Measurements from ENCODE around the gene MED6. TPM values are rescaled to one million over a fixed set of nuclear protein-coding genes. Genes with fewer than 3 reads are reported as not detected.

The MED6 gene
- total and polyA plus RNA-seq, 2 experiments from 2014 or later, result 49.2 to 49.6 TPM

DNA sequence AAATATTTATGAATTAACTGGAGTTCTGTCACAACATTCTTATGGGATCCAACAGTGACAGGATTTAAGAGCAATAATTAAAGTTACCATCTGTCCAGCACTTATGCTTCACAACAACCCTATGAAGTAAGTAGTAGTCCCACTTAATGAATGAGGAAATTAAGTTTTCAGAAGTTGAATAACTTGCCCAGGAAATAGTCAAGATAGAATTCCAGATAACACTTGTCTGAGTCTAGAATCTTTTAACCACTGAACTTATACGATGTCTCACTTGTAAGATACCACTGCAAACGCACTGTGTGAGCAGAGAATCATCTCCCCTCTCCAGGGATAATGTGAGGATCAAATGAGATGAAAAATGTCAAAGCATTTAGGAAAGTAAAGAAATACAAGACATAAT, 38.0 kb upstream of the MED6 start:
- no peak overlapping the region for H2AFZ ChIP-seq
- Mint-ChIP-seq H3K4me1 (peaks cover 19% of the 10 kb centered on the region), H3K27me3 (ENCODE audit: insufficient read depth, low read depth, poor library complexity) (peaks cover 8% of the 10 kb centered on the region), H3K36me3 (ENCODE audit: low read depth) (peaks cover 27% of the 10 kb centered on the region), H3K27ac (no peak overlapping the region), H3K9me3 (peaks cover 21% of the 10 kb centered on the region), H3K4me3 (no peak overlapping the region)
- peaks cover 41% of the 10 kb centered on the region for H3K79me2 ChIP-seq (replicated peaks; ENCODE audit: insufficient read depth)
- ATAC-seq (no peak), DNase-seq (ENCODE audit: low spot score) (no peak)
- no peaks in the 10 kb centered on the region for H3F3A ChIP-seq (replicated peaks; ENCODE audit: low read depth)
- no peak overlapping the region for H3K4me2 ChIP-seq
- peaks cover 21% of the 10 kb centered on the region for H3K4me1 ChIP-seq (ENCODE audit: insufficient read depth)
- TF ChIP-seq, protein P1, sequence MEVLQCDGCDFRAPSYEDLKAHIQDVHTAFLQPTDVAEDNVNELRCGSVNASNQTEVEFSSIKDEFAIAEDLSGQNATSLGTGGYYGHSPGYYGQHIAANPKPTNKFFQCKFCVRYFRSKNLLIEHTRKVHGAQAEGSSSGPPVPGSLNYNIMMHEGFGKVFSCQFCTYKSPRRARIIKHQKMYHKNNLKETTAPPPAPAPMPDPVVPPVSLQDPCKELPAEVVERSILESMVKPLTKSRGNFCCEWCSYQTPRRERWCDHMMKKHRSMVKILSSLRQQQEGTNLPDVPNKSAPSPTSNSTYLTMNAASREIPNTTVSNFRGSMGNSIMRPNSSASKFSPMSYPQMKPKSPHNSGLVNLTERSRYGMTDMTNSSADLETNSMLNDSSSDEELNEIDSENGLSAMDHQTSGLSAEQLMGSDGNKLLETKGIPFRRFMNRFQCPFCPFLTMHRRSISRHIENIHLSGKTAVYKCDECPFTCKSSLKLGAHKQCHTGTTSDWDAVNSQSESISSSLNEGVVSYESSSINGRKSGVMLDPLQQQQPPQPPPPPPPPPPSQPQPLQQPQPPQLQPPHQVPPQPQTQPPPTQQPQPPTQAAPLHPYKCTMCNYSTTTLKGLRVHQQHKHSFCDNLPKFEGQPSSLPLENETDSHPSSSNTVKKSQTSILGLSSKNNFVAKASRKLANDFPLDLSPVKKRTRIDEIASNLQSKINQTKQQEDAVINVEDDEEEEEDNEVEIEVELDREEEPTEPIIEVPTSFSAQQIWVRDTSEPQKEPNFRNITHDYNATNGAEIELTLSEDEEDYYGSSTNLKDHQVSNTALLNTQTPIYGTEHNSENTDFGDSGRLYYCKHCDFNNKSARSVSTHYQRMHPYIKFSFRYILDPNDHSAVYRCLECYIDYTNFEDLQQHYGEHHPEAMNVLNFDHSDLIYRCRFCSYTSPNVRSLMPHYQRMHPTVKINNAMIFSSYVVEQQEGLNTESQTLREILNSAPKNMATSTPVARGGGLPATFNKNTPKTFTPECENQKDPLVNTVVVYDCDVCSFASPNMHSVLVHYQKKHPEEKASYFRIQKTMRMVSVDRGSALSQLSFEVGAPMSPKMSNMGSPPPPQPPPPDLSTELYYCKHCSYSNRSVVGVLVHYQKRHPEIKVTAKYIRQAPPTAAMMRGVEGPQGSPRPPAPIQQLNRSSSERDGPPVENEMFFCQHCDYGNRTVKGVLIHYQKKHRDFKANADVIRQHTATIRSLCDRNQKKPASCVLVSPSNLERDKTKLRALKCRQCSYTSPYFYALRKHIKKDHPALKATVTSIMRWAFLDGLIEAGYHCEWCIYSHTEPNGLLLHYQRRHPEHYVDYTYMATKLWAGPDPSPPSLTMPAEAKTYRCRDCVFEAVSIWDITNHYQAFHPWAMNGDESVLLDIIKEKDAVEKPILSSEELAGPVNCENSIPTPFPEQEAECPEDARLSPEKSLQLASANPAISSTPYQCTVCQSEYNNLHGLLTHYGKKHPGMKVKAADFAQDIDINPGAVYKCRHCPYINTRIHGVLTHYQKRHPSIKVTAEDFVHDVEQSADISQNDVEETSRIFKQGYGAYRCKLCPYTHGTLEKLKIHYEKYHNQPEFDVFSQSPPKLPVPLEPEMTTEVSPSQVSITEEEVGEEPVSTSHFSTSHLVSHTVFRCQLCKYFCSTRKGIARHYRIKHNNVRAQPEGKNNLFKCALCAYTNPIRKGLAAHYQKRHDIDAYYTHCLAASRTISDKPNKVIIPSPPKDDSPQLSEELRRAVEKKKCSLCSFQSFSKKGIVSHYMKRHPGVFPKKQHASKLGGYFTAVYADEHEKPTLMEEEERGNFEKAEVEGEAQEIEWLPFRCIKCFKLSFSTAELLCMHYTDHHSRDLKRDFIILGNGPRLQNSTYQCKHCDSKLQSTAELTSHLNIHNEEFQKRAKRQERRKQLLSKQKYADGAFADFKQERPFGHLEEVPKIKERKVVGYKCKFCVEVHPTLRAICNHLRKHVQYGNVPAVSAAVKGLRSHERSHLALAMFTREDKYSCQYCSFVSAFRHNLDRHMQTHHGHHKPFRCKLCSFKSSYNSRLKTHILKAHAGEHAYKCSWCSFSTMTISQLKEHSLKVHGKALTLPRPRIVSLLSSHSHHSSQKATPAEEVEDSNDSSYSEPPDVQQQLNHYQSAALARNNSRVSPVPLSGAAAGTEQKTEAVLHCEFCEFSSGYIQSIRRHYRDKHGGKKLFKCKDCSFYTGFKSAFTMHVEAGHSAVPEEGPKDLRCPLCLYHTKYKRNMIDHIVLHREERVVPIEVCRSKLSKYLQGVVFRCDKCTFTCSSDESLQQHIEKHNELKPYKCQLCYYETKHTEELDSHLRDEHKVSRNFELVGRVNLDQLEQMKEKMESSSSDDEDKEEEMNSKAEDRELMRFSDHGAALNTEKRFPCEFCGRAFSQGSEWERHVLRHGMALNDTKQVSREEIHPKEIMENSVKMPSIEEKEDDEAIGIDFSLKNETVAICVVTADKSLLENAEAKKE (CRISPR knock-in tag; IDR thresholded peaks at IDR 0.05), result no peak
- no peaks in the 10 kb centered on the region for H4K20me1 ChIP-seq (replicated peaks; ENCODE audit: insufficient read depth)
- H3K4me3 ChIP-seq, result no peak overlapping the region
- H3K9me2 ChIP-seq (ENCODE audit: insufficient read depth), result no peaks in the 10 kb centered on the region; the same call in 1 of the 2 replicates
- no peaks in the 10 kb centered on the region for H3K27me3 ChIP-seq (ENCODE audit: insufficient read depth)
- H3K27ac ChIP-seq (ENCODE audit: low read depth), result no peak overlapping the region
- peaks cover 5% of the 10 kb centered on the region; the same call in 1 of the 2 replicates for H3K36me3 ChIP-seq (ENCODE audit: insufficient read depth)

DNA sequence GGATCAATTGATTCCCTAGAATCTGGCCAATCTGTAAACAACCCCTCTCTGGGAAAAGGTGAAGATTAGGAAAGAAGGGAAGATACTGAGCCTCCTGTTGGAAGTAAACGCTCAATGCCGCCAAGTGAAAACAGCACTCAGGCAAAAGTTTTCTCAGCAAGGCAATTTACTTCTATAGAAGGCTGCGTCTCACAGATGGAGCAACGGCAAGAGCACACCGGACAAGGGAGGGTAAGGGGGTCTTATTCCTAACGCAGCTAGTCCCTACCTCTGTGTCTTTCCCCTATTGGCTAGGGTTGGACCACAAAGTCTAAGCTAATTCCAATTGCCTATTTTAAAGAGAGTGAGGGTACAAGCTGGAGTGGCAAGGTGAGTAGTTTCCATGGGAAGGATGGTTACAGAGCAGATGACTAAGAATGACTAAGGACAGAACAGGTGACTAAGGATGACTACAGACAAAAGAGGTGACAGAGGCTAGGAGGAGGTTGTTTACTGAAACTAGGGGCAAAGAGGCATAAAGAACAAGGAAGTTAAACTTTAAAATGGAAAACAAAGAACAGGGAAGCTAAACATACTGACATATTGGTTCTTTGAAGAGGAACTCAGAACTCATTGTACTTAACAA, 35.6 kb upstream of the MED6 start:
- Mint-ChIP-seq H3K4me3 (no peak overlapping the region), H3K27me3 (ENCODE audit: insufficient read depth, low read depth, poor library complexity) (peaks cover 2% of the 10 kb centered on the region), H3K9me3 (peaks cover 21% of the 10 kb centered on the region), H3K36me3 (ENCODE audit: low read depth) (peaks cover 27% of the 10 kb centered on the region), H3K27ac (no peak overlapping the region), H3K4me1 (peaks cover 15% of the 10 kb centered on the region)
- ATAC-seq, result no peak
- Histone ChIP-seq H3K79me2 (replicated peaks; ENCODE audit: insufficient read depth) (peaks cover 28% of the 10 kb centered on the region), H3K4me1 (ENCODE audit: insufficient read depth) (peaks cover 16% of the 10 kb centered on the region), H3K4me3 (no peak overlapping the region), H3K4me2 (no peak overlapping the region), H2AFZ (no peak overlapping the region), H4K20me1 (replicated peaks; ENCODE audit: insufficient read depth) (no peaks in the 10 kb centered on the region), H3K9me2 (ENCODE audit: insufficient read depth) (no peaks in the 10 kb centered on the region; the same call in 1 of the 2 replicates), H3K27me3 (ENCODE audit: insufficient read depth) (no peaks in the 10 kb centered on the region), H3F3A (replicated peaks; ENCODE audit: low read depth) (no peaks in the 10 kb centered on the region), H3K27ac (ENCODE audit: low read depth) (no peak overlapping the region), H3K36me3 (ENCODE audit: insufficient read depth) (peaks cover 5% of the 10 kb centered on the region; the same call in 1 of the 2 replicates)
- DNase-seq (ENCODE audit: low spot score), result no peak
- no peak for TF ChIP-seq ZNF114 (CRISPR knock-in tag; IDR thresholded peaks at IDR 0.05)
- TF ChIP-seq, protein P2, sequence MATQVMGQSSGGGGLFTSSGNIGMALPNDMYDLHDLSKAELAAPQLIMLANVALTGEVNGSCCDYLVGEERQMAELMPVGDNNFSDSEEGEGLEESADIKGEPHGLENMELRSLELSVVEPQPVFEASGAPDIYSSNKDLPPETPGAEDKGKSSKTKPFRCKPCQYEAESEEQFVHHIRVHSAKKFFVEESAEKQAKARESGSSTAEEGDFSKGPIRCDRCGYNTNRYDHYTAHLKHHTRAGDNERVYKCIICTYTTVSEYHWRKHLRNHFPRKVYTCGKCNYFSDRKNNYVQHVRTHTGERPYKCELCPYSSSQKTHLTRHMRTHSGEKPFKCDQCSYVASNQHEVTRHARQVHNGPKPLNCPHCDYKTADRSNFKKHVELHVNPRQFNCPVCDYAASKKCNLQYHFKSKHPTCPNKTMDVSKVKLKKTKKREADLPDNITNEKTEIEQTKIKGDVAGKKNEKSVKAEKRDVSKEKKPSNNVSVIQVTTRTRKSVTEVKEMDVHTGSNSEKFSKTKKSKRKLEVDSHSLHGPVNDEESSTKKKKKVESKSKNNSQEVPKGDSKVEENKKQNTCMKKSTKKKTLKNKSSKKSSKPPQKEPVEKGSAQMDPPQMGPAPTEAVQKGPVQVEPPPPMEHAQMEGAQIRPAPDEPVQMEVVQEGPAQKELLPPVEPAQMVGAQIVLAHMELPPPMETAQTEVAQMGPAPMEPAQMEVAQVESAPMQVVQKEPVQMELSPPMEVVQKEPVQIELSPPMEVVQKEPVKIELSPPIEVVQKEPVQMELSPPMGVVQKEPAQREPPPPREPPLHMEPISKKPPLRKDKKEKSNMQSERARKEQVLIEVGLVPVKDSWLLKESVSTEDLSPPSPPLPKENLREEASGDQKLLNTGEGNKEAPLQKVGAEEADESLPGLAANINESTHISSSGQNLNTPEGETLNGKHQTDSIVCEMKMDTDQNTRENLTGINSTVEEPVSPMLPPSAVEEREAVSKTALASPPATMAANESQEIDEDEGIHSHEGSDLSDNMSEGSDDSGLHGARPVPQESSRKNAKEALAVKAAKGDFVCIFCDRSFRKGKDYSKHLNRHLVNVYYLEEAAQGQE (IDR thresholded peaks at IDR 0.05; ENCODE audit: unreplicated experiment), result no peak
- TF ChIP-seq NANOG (IDR thresholded peaks at IDR 0.05; ENCODE audit: borderline replicate concordance), result no peak
- no peak for TF ChIP-seq EZH2 (IDR thresholded peaks at IDR 0.05; ENCODE audit: low read depth, unreplicated experiment)

Data from GM23338 (cell line).